Astrocyte (in vitro differentiated cells and primary cell): ENCODE measurements around the gene BCAR1. TPM values are rescaled to one million over a fixed set of nuclear protein-coding genes. Genes with fewer than 3 reads are reported as not detected.
A peak's percentile ranks its signal among the peaks of the same experiment; 100 is the strongest.

ENCODE experiments used
- DNase-seq: peaks from one replicate; pipeline ENCODE4 v3.0.0-alpha.2; 2010; ENCODE audit warnings: low read depth
- FAIRE-seq: peaks from 2 replicates; lab custom pipeline; 2011; peaks lifted over from hg19 to GRCh38; lab: Jason Lieb, UNC
- H2AFZ ChIP-seq: 2 replicates; pipeline ENCODE4 v1.6.0; 2012; ENCODE audit warnings: low read depth, low read length, inconsistent platforms
- H3K27ac ChIP-seq: 2 replicates; pipeline ENCODE4 v1.5.1; 2011; ENCODE audit warnings: low read depth, low read length, inconsistent platforms
- H3K27me3 ChIP-seq: 2 replicates; pipeline ENCODE4 v1.6.0; 2011; ENCODE audit warnings: low read length, inconsistent platforms; ENCODE audit not compliant: insufficient read depth
- H3K36me3 ChIP-seq: 2 replicates; pipeline ENCODE4 v1.5.1; 2011; ENCODE audit warnings: low read length, inconsistent platforms; ENCODE audit not compliant: insufficient read depth
- H3K4me1 ChIP-seq: 2 replicates; pipeline ENCODE4 v1.5.1; 2011; ENCODE audit warnings: low read length, inconsistent platforms; ENCODE audit not compliant: insufficient read depth
- H3K4me2 ChIP-seq: 2 replicates; pipeline ENCODE4 v1.6.0; 2012; ENCODE audit warnings: low read length, inconsistent platforms
- H3K4me3 ChIP-seq: 2 replicates; pipeline ENCODE4 v1.5.1; 2011; ENCODE audit warnings: low read depth, mild to moderate bottlenecking, low read length, inconsistent platforms; ENCODE audit not compliant: insufficient read depth
- H3K79me2 ChIP-seq: 2 replicates; pipeline ENCODE4 v1.6.0; 2012; ENCODE audit warnings: mild to moderate bottlenecking, low read length, inconsistent platforms; ENCODE audit not compliant: insufficient read depth
- H3K9ac ChIP-seq: 2 replicates; pipeline ENCODE4 v1.6.0; 2012; ENCODE audit warnings: mild to moderate bottlenecking, low read length, inconsistent platforms
- H3K9me3 ChIP-seq: 2 replicates; pipeline ENCODE4 v1.5.1; 2012; ENCODE audit warnings: low read depth, mild to moderate bottlenecking, low read length, inconsistent platforms; ENCODE audit not compliant: insufficient read depth
- H4K20me1 ChIP-seq: 2 replicates; pipeline ENCODE4 v1.6.0; 2012; ENCODE audit warnings: low read length, inconsistent platforms; ENCODE audit not compliant: insufficient read depth
- H3K27ac Mint-ChIP-seq: one replicate; pipeline ENCODE4 v1.8.0; 2021; ENCODE audit warnings: mild to moderate bottlenecking, mixed read lengths; ENCODE audit not compliant: unreplicated experiment
- H3K27me3 Mint-ChIP-seq: one replicate; pipeline ENCODE4 v1.8.0; 2021; ENCODE audit warnings: low read depth, mixed read lengths; ENCODE audit not compliant: unreplicated experiment
- H3K36me3 Mint-ChIP-seq: one replicate; pipeline ENCODE4 v1.8.0; 2021; ENCODE audit warnings: low read depth, mixed read lengths; ENCODE audit not compliant: unreplicated experiment
- H3K4me1 Mint-ChIP-seq: one replicate; pipeline ENCODE4 v1.8.0; 2021; ENCODE audit warnings: low read depth, mixed read lengths; ENCODE audit not compliant: unreplicated experiment
- H3K4me3 Mint-ChIP-seq: one replicate; pipeline ENCODE4 v1.8.0; 2021; ENCODE audit warnings: mild to moderate bottlenecking, moderate library complexity, mixed read lengths; ENCODE audit not compliant: unreplicated experiment
- H3K9me3 Mint-ChIP-seq: one replicate; pipeline ENCODE4 v1.8.0; 2021; ENCODE audit warnings: mild to moderate bottlenecking, mixed read lengths; ENCODE audit not compliant: unreplicated experiment
- CTCF ChIP-seq: IDR thresholded peaks from 2 replicates; pipeline ENCODE4 v1.5.1; 2011; ENCODE audit warnings: low read depth, mild to moderate bottlenecking, inconsistent platforms, low read length, moderate library complexity; ENCODE audit not compliant: insufficient read depth
- EZH2 ChIP-seq: IDR thresholded peaks from 2 replicates; pipeline ENCODE4 v1.6.1; 2012; ENCODE audit warnings: mild to moderate bottlenecking, low read length, inconsistent platforms; ENCODE audit not compliant: insufficient read depth
- total RNA-seq: library from RNA; stranded (reverse); gene quantifications from 2 replicates; pipeline ENCODE4 v1.2.1, GENCODE V29; 2021

The BCAR1 gene
- total RNA-seq, 1 donor from 2014 or later = 296 TPM

- Mint-ChIP-seq H3K27me3 (no peaks in the 10 kb centered on the region), H3K4me3 (peak overlapping the region; percentile 35), H3K9me3 (no peaks in the 10 kb centered on the region), H3K27ac (peak overlapping the region; percentile 71), H3K36me3 (peaks cover 9% of the 10 kb centered on the region), H3K4me1 (peaks cover 38% of the 10 kb centered on the region)
- Histone ChIP-seq H3K79me2 (peaks cover 95% of the 10 kb centered on the region), H3K36me3 (peaks cover 24% of the 10 kb centered on the region), H4K20me1 (peaks cover 84% of the 10 kb centered on the region), H3K4me1 (peaks cover 49% of the 10 kb centered on the region), H3K4me3 (no peak overlapping the region), H3K9me3 (no peaks in the 10 kb centered on the region), H2AFZ (no peak overlapping the region), H3K4me2 (no peak overlapping the region), H3K9ac (peak overlapping the region; percentile 90), H3K27me3 (no peaks in the 10 kb centered on the region), H3K27ac (peak overlapping the region; percentile 97)
- FAIRE-seq (no peak), DNase-seq (no peak)
- TF ChIP-seq EZH2 (no peak), CTCF (no peak)
Measured at GRCh38 chr16:75236736-75237397, 14.6 kb downstream of the BCAR1 start.

GRCh38 chr16:75236232-75236631 is 15.2 kb downstream of the BCAR1 start:
- FAIRE-seq = no peak
- TF ChIP-seq EZH2 (no peak), CTCF (no peak)
- H3K9me3 ChIP-seq = no peaks in the 10 kb centered on the region
- DNase-seq = no peak
- peaks cover 93% of the 10 kb centered on the region for H3K79me2 ChIP-seq
- no peaks in the 10 kb centered on the region for H3K27me3 ChIP-seq
- peaks cover 9% of the 10 kb centered on the region for H3K36me3 Mint-ChIP-seq
- H3K4me3 Mint-ChIP-seq = peak overlapping the region; percentile 35
- peaks cover 88% of the 10 kb centered on the region for H4K20me1 ChIP-seq
- H3K27me3 Mint-ChIP-seq = no peaks in the 10 kb centered on the region
- peaks cover 49% of the 10 kb centered on the region for H3K4me1 ChIP-seq
- H3K4me1 Mint-ChIP-seq = peaks cover 41% of the 10 kb centered on the region
- H3K4me2 ChIP-seq = no peak overlapping the region
- H3K9me3 Mint-ChIP-seq = no peaks in the 10 kb centered on the region
- H3K27ac Mint-ChIP-seq = peak overlapping the region; percentile 71
- H3K9ac ChIP-seq = peak overlapping the region; percentile 14
- H3K27ac ChIP-seq = peak overlapping the region; percentile 58
- no peak overlapping the region for H3K4me3 ChIP-seq
- peaks cover 29% of the 10 kb centered on the region for H3K36me3 ChIP-seq
- H2AFZ ChIP-seq = no peak overlapping the region

- H3K36me3 ChIP-seq = peaks cover 30% of the 10 kb centered on the region
- no peaks in the 10 kb centered on the region for H3K9me3 ChIP-seq
- Mint-ChIP-seq H3K36me3 (peaks cover 9% of the 10 kb centered on the region), H3K4me1 (peaks cover 39% of the 10 kb centered on the region), H3K9me3 (no peaks in the 10 kb centered on the region), H3K27ac (peak overlapping the region; percentile 71), H3K4me3 (no peak overlapping the region), H3K27me3 (no peaks in the 10 kb centered on the region)
- FAIRE-seq = no peak
- H2AFZ ChIP-seq = no peak overlapping the region
- DNase-seq = no peak
- no peak for TF ChIP-seq EZH2
- TF ChIP-seq CTCF = no peak
- H3K27ac ChIP-seq = no peak overlapping the region
- H3K4me1 ChIP-seq = peaks cover 49% of the 10 kb centered on the region
- no peak overlapping the region for H3K4me2 ChIP-seq
- peaks cover 91% of the 10 kb centered on the region for H3K79me2 ChIP-seq
- no peak overlapping the region for H3K4me3 ChIP-seq
- H3K9ac ChIP-seq = no peak overlapping the region
- H4K20me1 ChIP-seq = peaks cover 86% of the 10 kb centered on the region
- H3K27me3 ChIP-seq = no peaks in the 10 kb centered on the region
Measured at GRCh38 chr16:75235721-75236193, 15.7 kb downstream of the BCAR1 start.
